GM23338 (cell line): Measurements from ENCODE around the gene TIAM1. TPM values are rescaled to one million over a fixed set of nuclear protein-coding genes. Genes with fewer than 3 reads are reported as not detected.

ENCODE experiments used
- ATAC-seq: fragments of 200-7000 bp; cut with Tn5 transposase; 3 replicates; pipeline ENCODE4 v1.9.1; 2020
- DNase-seq: peaks from one replicate; pipeline ENCODE4 v3.0.0-alpha.2; 2015; ENCODE audit warnings: low spot score
- H2AFZ ChIP-seq: fragments of 200-600 bp; sonication (generic); 2 replicates; pipeline ENCODE4 v1.8.0; 2016; ENCODE audit warnings: antibody characterized with exemption, mild to moderate bottlenecking, moderate library complexity
- H3F3A ChIP-seq: fragments of 200-600 bp; sonication (generic); replicated peaks from 2 replicates; pipeline ENCODE4 v1.8.0; 2017; ENCODE audit warnings: antibody characterized with exemption, mixed run types, low read depth
- H3K27ac ChIP-seq: fragments of 200-600 bp; sonication (generic); 2 replicates; pipeline ENCODE4 v1.6.1; 2016; ENCODE audit warnings: low read depth
- H3K27me3 ChIP-seq: fragments of 200-600 bp; sonication (generic); 2 replicates; pipeline ENCODE4 v1.8.0; 2016; ENCODE audit warnings: mild to moderate bottlenecking, mixed run types, moderate library complexity; ENCODE audit not compliant: insufficient read depth
- H3K36me3 ChIP-seq: fragments of 200-600 bp; sonication (generic); 2 replicates; pipeline ENCODE4 v1.8.0; 2016; ENCODE audit warnings: mild to moderate bottlenecking; ENCODE audit not compliant: insufficient read depth
- H3K4me1 ChIP-seq: fragments of 200-600 bp; sonication (generic); 2 replicates; pipeline ENCODE4 v1.8.0; 2016; ENCODE audit warnings: mild to moderate bottlenecking, moderate library complexity; ENCODE audit not compliant: insufficient read depth
- H3K4me2 ChIP-seq: fragments of 200-600 bp; sonication (generic); 2 replicates; pipeline ENCODE4 v1.7.1; 2017; ENCODE audit warnings: mixed run types
- H3K4me3 ChIP-seq: fragments of 200-600 bp; sonication (generic); 2 replicates; pipeline ENCODE4 v1.6.1; 2016; ENCODE audit warnings: mixed run types
- H3K79me2 ChIP-seq: fragments of 200-600 bp; sonication (generic); replicated peaks from 2 replicates; pipeline ENCODE4 v1.8.0; 2017; ENCODE audit warnings: mild to moderate bottlenecking; ENCODE audit not compliant: insufficient read depth
- H3K9me2 ChIP-seq: fragments of 200-600 bp; sonication (generic); 2 replicates; pipeline ENCODE4 v1.8.0; 2017; ENCODE audit not compliant: insufficient read depth
- H4K20me1 ChIP-seq: fragments of 200-600 bp; sonication (generic); replicated peaks from 2 replicates; pipeline ENCODE4 v1.8.0; 2017; ENCODE audit warnings: mild to moderate bottlenecking; ENCODE audit not compliant: insufficient read depth
- H3K27ac Mint-ChIP-seq: 2 replicates; pipeline ENCODE4 v1.8.0; 2020; ENCODE audit warnings: inconsistent platforms, mild to moderate bottlenecking, moderate library complexity, mixed read lengths
- H3K27me3 Mint-ChIP-seq: 3 replicates; pipeline ENCODE4 v1.8.0; 2022; ENCODE audit warnings: low read depth, mild to moderate bottlenecking, moderate library complexity, mixed read lengths, inconsistent platforms; ENCODE audit not compliant: insufficient read depth, poor library complexity
- H3K36me3 Mint-ChIP-seq: 3 replicates; pipeline ENCODE4 v1.8.0; 2021; ENCODE audit warnings: low read depth, mild to moderate bottlenecking, inconsistent platforms, moderate library complexity, mixed read lengths
- H3K4me1 Mint-ChIP-seq: 3 replicates; pipeline ENCODE4 v1.8.0; 2020; ENCODE audit warnings: mild to moderate bottlenecking, inconsistent platforms, mixed read lengths
- H3K4me3 Mint-ChIP-seq: 3 replicates; pipeline ENCODE4 v1.8.0; 2021; ENCODE audit warnings: moderate library complexity, mild to moderate bottlenecking, inconsistent platforms, mixed read lengths
- H3K9me3 Mint-ChIP-seq: 3 replicates; pipeline ENCODE4 v1.8.0; 2020; ENCODE audit warnings: moderate library complexity, mild to moderate bottlenecking, inconsistent platforms, mixed read lengths
- CREB1 ChIP-seq: fragments of 250-450 bp; sonication (Bioruptor Pico); IDR thresholded peaks from 2 replicates; pipeline ENCODE4 v1.5.0; 2020; ENCODE audit warnings: low read depth, mild to moderate bottlenecking, moderate library complexity
- ETS1 ChIP-seq: IDR thresholded peaks from 2 replicates; pipeline ENCODE4 v1.6.1; 2016; ENCODE audit warnings: antibody characterized with exemption
- EZH2 ChIP-seq: fragments of 200-600 bp; sonication (generic); IDR thresholded peaks from one replicate; pipeline ENCODE4 v1.8.0; 2017; ENCODE audit warnings: antibody characterized with exemption, mild to moderate bottlenecking, low read depth; ENCODE audit not compliant: unreplicated experiment
- EZH2phosphoT487 ChIP-seq: fragments of 200-600 bp; sonication (generic); IDR thresholded peaks from one replicate; pipeline ENCODE4 v1.8.1; 2018; ENCODE audit warnings: antibody characterized with exemption; ENCODE audit not compliant: unreplicated experiment
- JUNB ChIP-seq: IDR thresholded peaks from one replicate; pipeline ENCODE4 v1.6.1; 2016; ENCODE audit warnings: antibody characterized with exemption; ENCODE audit not compliant: unreplicated experiment
- NANOG ChIP-seq: IDR thresholded peaks from 2 replicates; pipeline ENCODE4 v1.6.1; 2016; ENCODE audit warnings: antibody characterized with exemption, borderline replicate concordance
- POLR2AphosphoS5 ChIP-seq: IDR thresholded peaks from 2 replicates; pipeline ENCODE4 v1.6.1; 2016; ENCODE audit warnings: antibody characterized with exemption, low read depth
- STAT1 ChIP-seq: IDR thresholded peaks from one replicate; pipeline ENCODE4 v1.6.1; 2016; ENCODE audit warnings: antibody characterized with exemption; ENCODE audit not compliant: unreplicated experiment
- ZNF114 ChIP-seq: fragments of 250-450 bp; sonication (Bioruptor Pico); IDR thresholded peaks from 2 replicates; pipeline ENCODE4 v1.5.0; 2020; ENCODE audit warnings: mild to moderate bottlenecking, moderate library complexity
- ZNF331 ChIP-seq: fragments of 250-450 bp; sonication (Bioruptor Pico); IDR thresholded peaks from 2 replicates; pipeline ENCODE4 v1.5.0; 2020; ENCODE audit warnings: low read depth, mild to moderate bottlenecking, moderate library complexity
- ZNF462 ChIP-seq: fragments of 250-450 bp; sonication (Bioruptor Pico); IDR thresholded peaks from 2 replicates; pipeline ENCODE4 v1.5.0; 2020; ENCODE audit warnings: mild to moderate bottlenecking, moderate library complexity
- polyA plus RNA-seq: library from polyadenylated mRNA; unstranded; fragments of >200 nt; fragmentation: Nextera tagmentation; extraction: Ambion mirVana; gene quantifications from 2 replicates; pipeline ENCODE4 v1.2.1, GENCODE V29; 2016
- total RNA-seq: library from RNA; depleted of rRNA; stranded (reverse); fragments of >200 nt; shearing (Covaris generic); gene quantifications from 2 replicates; pipeline ENCODE4 v1.2.3, GENCODE V29; 2014
- TF ChIP-seq, protein P1 (sequence below), 2 experiments: fragments of 200-600 bp in 1 of 2; sonication (generic) in 1 of 2; conservative IDR thresholded peaks; 2 replicates each; pipeline versions ENCODE4 v1.5.1 to v1.6.1; 2016 to 2017; ENCODE audit warnings: antibody characterized with exemption in 2 of 2, low read depth in 2 of 2, mild to moderate bottlenecking in 2 of 2, moderate library complexity in 1 of 2
- TF ChIP-seq, protein P2 (sequence below): IDR thresholded peaks from one replicate; pipeline ENCODE4 v1.6.1; 2018; ENCODE audit warnings: antibody characterized with exemption; ENCODE audit not compliant: unreplicated experiment

TIAM1 gene
- total and polyA plus RNA-seq, 2 experiments from 2014 or later, result 18.5 to 20.0 TPM

GRCh38 chr21:31185663-31186062 is 158.4 kb downstream of the TIAM1 start:
- Histone ChIP-seq H4K20me1 (no peaks in the 10 kb centered on the region), H3K4me3 (no peak overlapping the region), H3K9me2 (no peaks in the 10 kb centered on the region), H3K4me1 (peaks cover 12% of the 10 kb centered on the region; the same call in 1 of the 2 replicates), H3F3A (no peaks in the 10 kb centered on the region), H3K4me2 (no peak overlapping the region), H3K79me2 (no peaks in the 10 kb centered on the region), H3K36me3 (no peaks in the 10 kb centered on the region; the same call in 1 of the 2 replicates), H2AFZ (no peak overlapping the region), H3K27ac (no peak overlapping the region), H3K27me3 (no peaks in the 10 kb centered on the region)
- H3K4me3 Mint-ChIP-seq, result no peak overlapping the region
- no peak for DNase-seq
- TF ChIP-seq ZNF331 (CRISPR knock-in tag) (no peak), JUNB (no peak), ETS1 (no peak), ZNF462 (CRISPR knock-in tag) (no peak), POLR2AphosphoS5 (no peak), CREB1 (CRISPR knock-in tag) (no peak), EZH2 (no peak), NANOG (no peak), ZNF114 (CRISPR knock-in tag) (no peak), STAT1 (no peak), EZH2phosphoT487 (no peak)
- TF ChIP-seq, protein P1, sequence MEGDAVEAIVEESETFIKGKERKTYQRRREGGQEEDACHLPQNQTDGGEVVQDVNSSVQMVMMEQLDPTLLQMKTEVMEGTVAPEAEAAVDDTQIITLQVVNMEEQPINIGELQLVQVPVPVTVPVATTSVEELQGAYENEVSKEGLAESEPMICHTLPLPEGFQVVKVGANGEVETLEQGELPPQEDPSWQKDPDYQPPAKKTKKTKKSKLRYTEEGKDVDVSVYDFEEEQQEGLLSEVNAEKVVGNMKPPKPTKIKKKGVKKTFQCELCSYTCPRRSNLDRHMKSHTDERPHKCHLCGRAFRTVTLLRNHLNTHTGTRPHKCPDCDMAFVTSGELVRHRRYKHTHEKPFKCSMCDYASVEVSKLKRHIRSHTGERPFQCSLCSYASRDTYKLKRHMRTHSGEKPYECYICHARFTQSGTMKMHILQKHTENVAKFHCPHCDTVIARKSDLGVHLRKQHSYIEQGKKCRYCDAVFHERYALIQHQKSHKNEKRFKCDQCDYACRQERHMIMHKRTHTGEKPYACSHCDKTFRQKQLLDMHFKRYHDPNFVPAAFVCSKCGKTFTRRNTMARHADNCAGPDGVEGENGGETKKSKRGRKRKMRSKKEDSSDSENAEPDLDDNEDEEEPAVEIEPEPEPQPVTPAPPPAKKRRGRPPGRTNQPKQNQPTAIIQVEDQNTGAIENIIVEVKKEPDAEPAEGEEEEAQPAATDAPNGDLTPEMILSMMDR (conservative IDR thresholded peaks at IDR 0.05; ENCODE audit: low read depth in 2 of 2), result no peak
- TF ChIP-seq, protein P2, sequence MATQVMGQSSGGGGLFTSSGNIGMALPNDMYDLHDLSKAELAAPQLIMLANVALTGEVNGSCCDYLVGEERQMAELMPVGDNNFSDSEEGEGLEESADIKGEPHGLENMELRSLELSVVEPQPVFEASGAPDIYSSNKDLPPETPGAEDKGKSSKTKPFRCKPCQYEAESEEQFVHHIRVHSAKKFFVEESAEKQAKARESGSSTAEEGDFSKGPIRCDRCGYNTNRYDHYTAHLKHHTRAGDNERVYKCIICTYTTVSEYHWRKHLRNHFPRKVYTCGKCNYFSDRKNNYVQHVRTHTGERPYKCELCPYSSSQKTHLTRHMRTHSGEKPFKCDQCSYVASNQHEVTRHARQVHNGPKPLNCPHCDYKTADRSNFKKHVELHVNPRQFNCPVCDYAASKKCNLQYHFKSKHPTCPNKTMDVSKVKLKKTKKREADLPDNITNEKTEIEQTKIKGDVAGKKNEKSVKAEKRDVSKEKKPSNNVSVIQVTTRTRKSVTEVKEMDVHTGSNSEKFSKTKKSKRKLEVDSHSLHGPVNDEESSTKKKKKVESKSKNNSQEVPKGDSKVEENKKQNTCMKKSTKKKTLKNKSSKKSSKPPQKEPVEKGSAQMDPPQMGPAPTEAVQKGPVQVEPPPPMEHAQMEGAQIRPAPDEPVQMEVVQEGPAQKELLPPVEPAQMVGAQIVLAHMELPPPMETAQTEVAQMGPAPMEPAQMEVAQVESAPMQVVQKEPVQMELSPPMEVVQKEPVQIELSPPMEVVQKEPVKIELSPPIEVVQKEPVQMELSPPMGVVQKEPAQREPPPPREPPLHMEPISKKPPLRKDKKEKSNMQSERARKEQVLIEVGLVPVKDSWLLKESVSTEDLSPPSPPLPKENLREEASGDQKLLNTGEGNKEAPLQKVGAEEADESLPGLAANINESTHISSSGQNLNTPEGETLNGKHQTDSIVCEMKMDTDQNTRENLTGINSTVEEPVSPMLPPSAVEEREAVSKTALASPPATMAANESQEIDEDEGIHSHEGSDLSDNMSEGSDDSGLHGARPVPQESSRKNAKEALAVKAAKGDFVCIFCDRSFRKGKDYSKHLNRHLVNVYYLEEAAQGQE, result no peak
- H3K27me3 Mint-ChIP-seq, result no peaks in the 10 kb centered on the region
- no peak for ATAC-seq
- H3K9me3 Mint-ChIP-seq, result no peaks in the 10 kb centered on the region
- peaks cover 18% of the 10 kb centered on the region for H3K4me1 Mint-ChIP-seq
- H3K36me3 Mint-ChIP-seq, result peaks cover 10% of the 10 kb centered on the region; the same call in 2 of the 3 replicates
- no peak overlapping the region for H3K27ac Mint-ChIP-seq
